CD4-positive, alpha-beta T cell treated with Interleukin-6 at 100 ng/mL for 8 hours (primary cell): ENCODE results near the gene CDCA7L.
A peak's percentile ranks its signal among the peaks of the same experiment; 100 is the strongest.
"Not testable (repeated sequence)": the region's sequence is repeated elsewhere in the genome, so short reads cannot be mapped to it uniquely, and the experiment has no call there.

ENCODE experiments used
- DNase-seq: peaks from one replicate; pipeline ENCODE4 v3.0.0-alpha.2; 2020; ENCODE audit warnings: mixed read lengths, low spot score

The CDCA7L gene

DNA sequence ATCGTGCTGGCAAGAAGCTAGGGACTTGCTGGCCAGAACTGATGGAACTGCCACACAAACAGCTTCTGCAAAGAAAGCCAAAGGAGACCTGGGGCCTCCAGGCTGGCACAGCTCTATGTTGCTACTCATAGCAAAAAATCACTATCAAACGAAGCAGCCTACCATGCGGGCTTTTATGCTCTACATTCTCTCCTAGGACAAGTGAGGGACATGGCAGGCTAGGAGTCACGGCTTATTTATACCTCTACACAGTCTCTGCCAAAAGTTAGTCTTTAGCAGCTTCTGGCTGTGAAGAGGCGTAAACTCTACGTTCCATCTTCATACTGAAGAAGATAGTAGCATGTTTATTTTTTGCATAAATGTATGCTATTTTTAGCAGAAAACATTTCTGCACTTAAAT, 35.4 kb downstream of the CDCA7L start:
- DNase-seq = no peak

DNA sequence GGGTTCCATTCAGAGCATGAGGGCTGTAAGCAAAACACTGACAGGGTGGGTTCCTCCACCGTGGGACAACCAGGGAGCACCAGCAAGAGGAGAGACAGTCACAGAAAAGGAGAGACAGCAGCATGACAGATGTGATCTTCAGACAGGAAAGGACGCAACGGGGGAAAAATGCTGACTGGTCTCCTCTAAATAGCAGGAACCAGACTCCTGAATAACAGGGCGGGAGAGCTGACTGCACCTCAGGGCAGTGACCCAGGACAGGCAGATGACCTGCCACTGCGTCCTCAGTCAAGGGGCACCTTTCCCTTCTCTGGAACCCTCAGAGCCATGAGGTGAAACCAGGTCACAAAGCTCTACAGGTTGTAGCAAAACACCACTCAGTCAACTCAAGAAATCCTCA, 37.0 kb downstream of the CDCA7L start:
- no peak for DNase-seq

DNA sequence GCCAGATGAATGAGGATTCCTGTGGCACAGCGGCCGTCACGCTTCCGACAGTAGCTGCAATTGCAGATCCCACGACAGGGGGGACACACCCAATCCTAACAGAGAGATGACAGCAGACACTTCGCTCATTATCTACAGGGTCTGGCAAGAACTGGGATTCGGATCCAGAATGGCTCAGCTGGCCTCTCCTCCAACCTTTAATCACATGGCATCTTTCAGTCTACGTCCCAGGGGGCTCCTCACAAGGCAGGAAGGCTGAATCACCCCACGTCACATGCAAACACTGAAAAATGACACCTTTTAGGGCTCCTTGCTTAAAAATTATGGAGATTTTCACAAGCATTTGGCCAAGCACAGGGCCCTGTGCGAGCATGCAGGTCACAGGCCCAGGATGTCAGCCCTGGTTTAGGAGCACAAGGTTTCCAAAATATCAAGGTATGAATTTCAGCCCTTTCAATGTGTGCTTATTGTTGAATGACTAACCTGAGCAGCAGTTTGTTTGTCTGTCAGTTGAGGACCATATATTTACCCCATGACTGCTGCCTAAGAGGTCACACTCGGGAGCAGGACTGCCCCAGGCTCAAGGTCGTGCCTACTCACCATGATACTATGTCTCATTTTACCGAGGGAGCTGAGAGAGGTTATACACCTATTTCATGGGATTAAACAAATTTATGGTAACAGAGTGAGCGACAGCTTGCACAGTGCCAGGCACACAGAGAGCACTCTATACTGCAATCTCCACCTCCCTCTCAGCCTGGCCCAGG, 42.5 kb downstream of the CDCA7L start:
- no peak for DNase-seq

DNA sequence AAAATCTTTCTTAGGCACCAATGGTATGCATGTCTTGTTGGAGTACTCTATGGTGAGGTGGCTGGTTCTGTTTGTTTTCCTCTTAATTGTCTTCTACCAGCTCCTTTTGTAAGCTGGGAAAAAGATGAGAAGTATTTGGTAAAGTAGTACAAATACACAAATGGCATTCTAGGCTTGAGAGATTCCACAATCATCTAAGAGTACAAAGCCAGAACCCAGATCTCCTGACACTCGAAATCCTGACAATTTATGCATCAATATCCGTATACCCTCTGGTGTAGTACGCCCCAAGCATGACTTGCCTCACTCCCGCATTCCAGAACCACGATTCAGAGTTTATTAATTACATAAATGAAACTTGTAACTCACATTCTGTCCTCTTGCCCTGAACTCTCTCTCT, 43.5 kb downstream of the CDCA7L start:
- DNase-seq = no peak

DNA sequence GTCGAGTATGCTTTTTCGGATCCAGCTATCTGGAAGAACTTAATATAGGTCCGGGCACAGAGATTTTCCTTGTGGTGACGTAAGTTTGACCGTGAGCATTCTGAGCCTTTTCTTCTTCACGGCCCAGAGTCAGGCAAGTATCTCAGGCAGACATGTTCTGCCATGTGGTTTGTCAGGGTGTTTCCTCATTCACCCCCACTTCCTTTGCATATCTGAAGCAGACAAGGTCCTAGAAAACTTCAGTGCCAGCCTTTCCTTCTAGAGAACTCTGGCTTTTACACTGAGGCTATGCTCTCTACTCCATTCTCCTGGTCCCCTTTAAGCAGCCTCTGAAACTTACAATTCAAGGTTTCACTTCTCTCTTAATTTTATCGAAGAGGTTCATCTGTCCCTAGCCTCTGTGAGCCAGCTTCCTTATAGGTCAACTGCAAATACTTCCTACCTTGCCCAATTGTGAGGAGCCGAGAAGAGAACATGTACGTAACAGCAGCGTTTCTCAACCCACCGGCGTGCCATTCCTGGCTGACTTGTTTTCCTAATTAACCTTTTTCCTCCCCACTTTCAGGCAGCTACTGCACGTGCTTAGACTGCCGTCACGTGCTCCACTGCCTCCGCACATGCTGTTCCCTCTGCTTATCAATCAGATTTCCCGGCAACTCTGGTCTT, 47.3 kb downstream of the CDCA7L start:
- peak; percentile 26 for DNase-seq

DNA sequence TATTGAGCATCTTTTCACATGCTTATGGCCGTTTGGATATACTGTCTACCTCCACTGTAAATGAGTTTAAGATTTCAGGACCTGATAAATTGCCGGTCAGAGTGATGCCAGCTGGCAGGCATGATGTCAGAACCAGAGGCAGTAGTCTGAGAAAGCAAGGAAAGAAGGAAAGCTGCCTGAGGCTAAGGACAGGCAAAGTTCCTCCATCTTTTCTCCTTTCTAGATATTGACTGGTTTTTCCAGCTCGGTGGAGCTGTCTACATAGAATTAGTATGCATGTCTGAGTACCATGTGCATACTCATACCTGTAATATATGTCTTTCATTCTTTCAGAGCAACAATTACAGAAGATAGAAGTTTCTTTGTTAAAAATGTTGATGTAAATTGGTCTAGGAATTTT, 52.3 kb downstream of the CDCA7L start:
- no peak for DNase-seq

DNA sequence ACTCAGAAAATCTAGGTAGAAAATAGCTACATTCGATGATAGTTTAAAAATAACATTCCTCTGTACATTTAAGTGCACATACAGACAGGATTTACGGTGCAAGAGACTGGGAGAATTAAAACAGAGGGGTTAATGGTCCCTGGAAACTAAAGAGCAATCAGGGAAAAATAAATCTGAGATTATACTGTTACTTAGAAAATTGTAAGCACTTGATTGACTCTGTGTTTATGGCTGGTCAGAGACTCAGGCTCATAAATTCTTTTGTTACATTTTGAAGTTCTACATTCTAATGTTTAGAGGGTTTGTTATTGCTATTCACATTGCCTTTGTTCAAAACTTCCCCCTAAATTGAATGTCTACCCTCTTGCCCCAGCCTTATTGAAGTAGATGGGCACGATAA, 54.4 kb downstream of the CDCA7L start:
- no peak for DNase-seq

DNA sequence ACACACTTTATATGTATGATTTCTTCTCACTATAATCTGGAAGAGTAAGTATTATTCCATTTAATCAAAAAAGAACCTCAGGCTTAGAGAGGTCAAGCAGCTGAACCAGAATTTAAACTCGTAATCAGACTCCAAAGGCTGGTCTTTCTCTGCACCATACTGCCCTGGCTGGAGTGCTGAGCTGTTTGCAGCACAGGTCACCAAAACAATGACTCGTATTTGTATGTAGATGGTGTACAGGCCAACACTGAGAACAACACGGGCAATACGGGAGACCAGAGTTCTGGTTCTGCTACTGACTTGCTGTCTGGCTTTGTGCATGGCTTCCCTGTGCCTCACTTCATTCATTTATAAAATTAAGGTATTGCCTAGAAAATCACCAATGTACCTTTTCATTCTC, 57.9 kb downstream of the CDCA7L start:
- no peak for DNase-seq

DNA sequence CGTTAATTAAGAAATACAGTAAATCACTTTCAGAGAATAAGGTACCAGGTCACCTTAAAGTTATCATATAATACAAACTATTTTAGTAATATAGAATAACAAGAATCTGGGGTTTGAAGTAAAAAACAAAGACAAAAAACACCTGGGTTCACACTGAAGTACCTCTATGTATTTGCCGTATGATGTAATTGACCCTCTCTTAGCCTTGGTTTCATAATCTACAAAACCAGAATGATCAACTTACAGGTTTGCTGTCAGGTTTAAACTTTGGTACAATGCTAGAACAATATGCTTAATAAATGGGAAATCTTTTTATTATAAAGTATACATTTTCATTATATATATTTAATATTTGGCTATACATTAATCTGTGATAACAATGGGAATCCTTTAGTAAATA, 58.3 kb downstream of the CDCA7L start:
- DNase-seq = no peak

DNA sequence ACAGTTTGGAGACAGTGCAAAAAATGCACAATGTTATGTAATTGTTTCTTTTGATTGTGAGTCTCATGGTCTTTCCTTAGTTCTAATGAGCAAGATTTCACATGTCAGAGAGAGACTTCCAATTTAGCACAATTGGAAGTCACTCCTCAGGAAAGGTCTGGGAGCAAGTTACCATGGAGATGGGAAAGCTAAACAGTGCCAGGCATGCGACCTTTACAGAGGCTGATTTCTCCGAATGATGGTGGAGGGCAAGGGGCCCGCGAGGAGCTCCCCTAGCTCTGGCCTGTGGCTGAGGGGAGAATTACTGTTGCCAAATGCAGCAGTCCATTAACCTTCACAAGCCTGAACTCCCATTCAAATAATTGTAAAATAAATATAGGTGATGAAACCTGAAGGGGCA, 59.3 kb downstream of the CDCA7L start:
- no peak for DNase-seq

DNA sequence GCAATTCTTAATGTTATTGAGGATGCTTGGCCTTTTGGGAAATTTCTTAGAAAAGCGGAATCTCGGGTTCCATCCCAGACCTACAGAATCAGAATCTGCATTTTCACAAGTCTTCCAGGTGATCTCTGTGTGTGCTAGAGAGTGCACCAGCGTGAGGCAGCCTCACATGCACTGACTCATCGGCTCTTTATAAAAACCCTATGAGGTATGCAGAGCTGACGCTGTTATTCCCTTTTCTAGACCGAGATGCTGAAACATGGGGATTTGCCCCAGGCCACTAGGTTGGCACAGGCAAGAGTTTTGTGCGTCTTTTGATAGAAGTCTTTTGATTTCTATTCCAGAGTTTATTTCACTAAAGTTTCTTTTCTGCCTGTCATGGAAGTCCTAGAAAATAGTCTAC, 61.2 kb downstream of the CDCA7L start:
- no peak for DNase-seq

DNA sequence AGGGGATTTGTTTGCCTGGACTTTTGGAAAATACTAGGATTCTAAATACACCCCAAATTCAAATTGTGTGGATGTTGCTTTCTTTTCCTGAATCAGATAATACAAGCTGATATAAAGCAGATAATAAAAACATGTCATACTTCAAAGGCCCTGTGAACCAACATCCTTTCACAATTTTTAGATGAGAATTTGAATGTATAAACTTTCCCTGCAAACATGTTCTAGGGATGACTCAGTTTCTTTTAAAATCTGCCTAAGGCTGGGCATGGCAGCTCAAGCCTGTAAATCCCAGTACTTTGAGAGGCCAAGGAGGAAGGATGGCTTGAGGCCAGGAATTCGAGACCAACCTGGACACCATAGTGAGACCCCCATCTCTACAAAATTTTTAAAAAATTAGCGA, 62.2 kb downstream of the CDCA7L start:
- not testable (repeated sequence) for DNase-seq

DNA sequence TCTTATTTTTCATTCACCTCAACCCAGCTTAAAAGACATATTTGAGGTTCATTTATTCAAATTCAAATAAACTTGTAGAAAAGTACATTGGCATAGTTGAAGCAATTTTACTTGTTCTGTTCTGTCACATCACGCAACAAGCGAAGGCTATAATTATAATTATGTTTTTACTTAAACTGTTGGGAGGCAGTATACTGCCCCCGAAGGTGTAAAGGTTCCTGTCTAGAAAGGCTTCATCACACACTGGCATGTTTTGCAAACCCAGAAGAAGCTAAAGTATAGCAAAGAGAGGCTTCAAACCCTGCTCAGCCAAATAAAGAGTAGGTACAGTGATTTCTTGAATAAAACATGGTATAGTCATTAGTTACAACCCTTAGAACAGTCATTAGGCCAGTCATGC, 62.6 kb downstream of the CDCA7L start:
- no peak for DNase-seq

DNA sequence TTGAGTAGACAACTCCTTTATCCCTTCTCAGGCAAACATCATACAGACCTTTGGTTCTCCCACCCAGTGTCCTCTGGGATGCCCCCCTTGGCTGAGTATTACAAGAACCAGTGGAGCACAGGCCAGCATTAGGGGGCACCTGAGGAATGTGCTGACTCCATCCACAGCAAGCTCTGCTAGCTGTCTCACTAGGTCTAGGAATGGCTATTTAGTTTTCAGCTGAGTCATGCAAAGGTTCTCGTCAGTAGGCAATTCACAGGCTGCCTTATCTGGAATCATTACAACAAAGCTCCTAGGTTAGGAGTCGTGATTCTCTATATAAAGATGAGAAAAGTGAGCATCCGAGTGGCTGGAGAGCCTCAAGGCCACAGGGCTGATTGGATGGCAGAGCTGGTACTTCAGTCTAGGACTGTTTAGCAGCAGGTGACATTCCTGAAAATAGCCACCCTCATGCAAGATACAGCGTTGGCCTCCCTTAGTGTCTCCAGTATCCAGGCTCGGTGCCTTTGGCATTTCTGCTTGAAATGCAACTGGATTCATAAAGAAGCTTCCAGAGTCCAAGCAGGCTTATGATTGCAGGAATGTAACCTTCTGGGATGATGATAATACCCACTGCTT, 75.8 kb downstream of the CDCA7L start:
- no peak for DNase-seq

DNA sequence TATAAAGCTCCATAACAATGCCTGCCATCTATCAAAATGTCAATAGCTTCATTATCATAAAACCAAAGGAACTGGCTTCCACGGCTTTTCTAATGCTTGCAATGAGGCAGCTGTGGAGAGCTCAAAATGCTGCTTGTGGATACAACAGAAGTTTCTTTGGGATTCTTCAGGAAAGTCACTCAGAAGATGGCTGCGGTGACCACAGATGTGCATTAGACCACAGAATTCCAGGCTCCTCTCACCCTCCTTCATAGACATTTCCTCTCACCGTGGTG, 77.2 kb downstream of the CDCA7L start:
- DNase-seq = no peak

DNA sequence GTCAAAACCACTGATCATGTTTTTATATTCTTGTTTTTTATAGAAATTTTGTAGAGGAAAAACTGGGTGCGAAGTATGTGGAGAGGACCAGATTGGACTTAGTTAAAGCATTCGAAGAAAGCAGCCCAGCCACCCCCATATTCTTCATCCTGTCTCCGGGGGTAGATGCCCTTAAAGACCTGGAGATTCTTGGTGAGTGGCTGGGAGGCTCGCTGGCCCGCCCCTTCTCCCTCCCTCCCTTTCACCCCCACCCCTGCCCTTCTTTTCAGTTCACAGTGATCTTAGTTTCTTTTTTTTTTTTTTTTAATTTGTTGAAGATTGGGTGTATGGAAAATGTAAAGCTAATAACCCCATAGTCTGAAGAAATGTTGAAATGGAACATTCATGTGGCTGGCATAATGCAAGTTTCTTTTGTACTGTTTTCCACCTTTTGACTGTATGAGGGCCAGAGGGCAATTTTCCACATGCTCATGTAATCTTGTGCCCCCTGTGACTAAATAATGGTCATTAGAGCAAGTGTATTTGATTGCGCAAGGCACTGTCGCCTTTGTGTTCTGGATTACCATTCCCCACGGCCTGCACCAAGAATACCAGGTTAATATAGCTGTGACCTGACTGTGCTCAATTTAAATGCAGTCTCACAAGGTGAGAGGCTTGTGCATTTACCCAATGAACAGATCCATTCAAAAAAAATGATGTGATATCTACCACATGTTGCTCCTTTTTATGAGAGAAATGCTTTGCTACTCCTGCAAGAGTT, 77.7 kb downstream of the CDCA7L start:
- no peak for DNase-seq

DNA sequence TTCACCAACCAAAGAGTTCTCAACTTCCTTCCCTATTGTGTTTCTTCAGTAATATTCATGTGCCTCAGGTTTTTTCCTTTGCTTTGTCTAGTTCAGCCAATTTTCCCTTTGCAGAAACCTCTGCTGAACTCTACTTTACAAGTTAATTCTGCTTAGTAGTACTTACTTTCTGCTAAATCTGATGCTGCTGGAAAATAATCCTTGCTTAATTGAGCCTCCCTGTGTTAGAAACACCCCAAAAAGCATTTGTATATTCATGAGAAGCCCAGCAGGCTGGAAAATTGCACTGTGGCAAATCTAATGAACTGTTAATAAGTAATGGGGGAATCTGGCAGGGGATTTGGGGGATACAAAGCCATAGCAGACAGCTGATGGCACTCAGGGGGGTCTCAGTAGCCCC, 78.5 kb downstream of the CDCA7L start:
- DNase-seq = no peak

DNA sequence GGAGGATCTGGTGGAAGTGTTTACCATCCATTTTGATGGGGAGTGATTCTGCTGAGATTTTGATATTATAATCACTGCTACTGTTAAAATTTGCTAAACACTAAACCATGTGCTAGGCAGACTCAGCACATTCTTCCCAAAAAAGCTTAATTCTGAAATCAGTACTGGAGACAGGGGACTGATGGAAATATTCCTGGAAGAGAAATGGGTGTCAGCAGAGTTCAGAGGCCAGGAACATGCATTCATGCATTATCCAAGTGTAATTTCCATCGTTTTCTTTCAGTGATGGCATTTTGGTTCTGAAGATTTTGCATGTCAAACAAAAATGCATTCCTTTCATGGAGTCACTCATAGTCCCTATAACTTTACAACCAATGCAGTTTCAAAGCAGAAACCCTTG, 79.0 kb downstream of the CDCA7L start:
- DNase-seq = no peak

DNA sequence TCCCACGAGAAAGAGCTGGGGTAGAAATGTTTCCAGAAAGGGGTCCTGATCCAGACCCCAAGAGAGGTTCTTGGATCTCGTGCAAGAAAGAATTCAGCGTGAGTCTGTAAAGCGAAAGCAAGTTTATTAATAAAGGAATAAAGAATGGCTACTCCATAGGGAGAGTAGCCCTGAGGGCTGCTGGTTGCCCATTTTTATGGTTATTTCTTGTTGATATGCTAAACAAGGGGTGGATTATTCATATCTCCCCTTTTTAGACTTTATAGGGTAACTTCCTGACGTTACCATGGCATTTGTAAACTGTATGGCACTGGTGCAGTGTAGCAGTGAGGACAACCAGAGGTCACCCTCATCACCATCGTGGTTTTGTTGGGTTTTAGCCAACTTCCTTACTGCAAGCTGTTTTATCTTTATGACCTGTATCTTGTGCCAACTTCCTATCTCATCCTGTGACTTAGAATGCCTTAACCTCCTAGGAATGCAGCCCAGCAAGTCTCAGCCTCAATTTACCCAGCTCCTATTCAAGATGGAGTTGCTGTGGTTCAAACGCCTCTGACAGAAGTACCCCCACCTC, 80.0 kb downstream of the CDCA7L start:
- DNase-seq = not testable (repeated sequence)

DNA sequence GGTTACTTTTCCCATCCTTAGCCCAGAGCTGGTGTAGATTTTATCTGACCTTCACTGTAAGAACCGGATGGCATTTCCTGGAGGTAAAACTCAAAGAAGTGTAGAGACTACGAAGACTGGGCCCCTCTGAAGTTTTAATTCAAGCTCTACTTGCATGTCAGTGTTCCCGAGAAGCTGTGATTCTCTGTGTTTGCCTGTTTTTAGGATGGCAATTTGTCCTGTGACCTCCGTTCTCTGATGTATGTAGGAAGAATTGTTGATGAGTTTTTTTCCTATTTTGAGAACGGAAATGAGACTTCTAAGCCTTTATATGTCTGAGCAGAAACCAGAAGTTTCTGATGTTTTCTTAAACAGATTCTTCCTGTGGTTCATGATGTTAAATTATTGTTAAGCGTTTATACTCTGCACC, 94.1 kb downstream of the CDCA7L start:
- no peak for DNase-seq
